ENCODE results near the gene PGK1.

GRCh38 chrX:78071331-78071730 is 32.7 kb upstream of the PGK1 start:
- no peak for TF ChIP-seq REST (IDR thresholded peaks at IDR 0.05; ENCODE audit: low read depth)
- no peak for TF ChIP-seq TCF12 (IDR thresholded peaks at IDR 0.05; ENCODE audit: low read depth)
- TF ChIP-seq TAF1 (IDR thresholded peaks at IDR 0.05; ENCODE audit: low read depth): no peak
- TF ChIP-seq RAD21 (IDR thresholded peaks at IDR 0.05; ENCODE audit: low read depth): no peak
- no peak for TF ChIP-seq FOXM1 (IDR thresholded peaks at IDR 0.05; ENCODE audit: borderline replicate concordance, low read depth)
- TF ChIP-seq EP300 (IDR thresholded peaks at IDR 0.05; ENCODE audit: borderline replicate concordance): no peak
- TF ChIP-seq YY1 (IDR thresholded peaks at IDR 0.05; ENCODE audit: low read depth): no peak
- no peak for TF ChIP-seq TEAD4 (IDR thresholded peaks at IDR 0.05)

Measured in Ishikawa (cell line).